Endothelial cell of umbilical vein (primary cell): ENCODE results near the gene UHRF1. TPM values are rescaled to one million over a fixed set of nuclear protein-coding genes. Genes with fewer than 3 reads are reported as not detected.
"Not testable (repeated sequence)": the region's sequence is repeated elsewhere in the genome, so short reads cannot be mapped to it uniquely, and the experiment has no call there.

Experiments used
- BruUV-seq: library from RNA; stranded (reverse); fragments of 400-500 nt; replicated peaks from 2 replicates; lab custom pipeline; 2021; lab: Mats Ljungman, UMichigan
- CTCF ChIA-PET: fragments of 300-600, 350-600 bp; sonication (Branson Sonifier 250); formaldehyde crosslinking; loops from one replicate; lab custom pipeline; 2021; ENCODE audit warnings: antibody characterized with exemption, inconsistent platforms; lab: Charles Lee
- POLR2A ChIA-PET: fragments of 300-600, 350-600 bp; sonication (Branson Sonifier 250); formaldehyde crosslinking; loops from one replicate; lab custom pipeline; 2021; ENCODE audit warnings: antibody characterized with exemption, inconsistent platforms; lab: Charles Lee
- DNase-seq: peaks from one replicate; pipeline ENCODE4 v3.0.0-alpha.2; 2011; ENCODE audit warnings: low read depth, low spot score
- FAIRE-seq: peaks from 2 replicates; lab custom pipeline; 2011; peaks lifted over from hg19 to GRCh38; lab: Jason Lieb, UNC
- H2AFZ ChIP-seq: 2 replicates; pipeline ENCODE4 v1.6.0; 2012; ENCODE audit warnings: low read depth, low read length, control low read depth, inconsistent platforms
- H3K27ac ChIP-seq: 2 replicates; pipeline ENCODE4 v1.5.1; 2011; ENCODE audit warnings: low read depth, mild to moderate bottlenecking, control low read depth, low read length, moderate library complexity; ENCODE audit not compliant: insufficient read depth
- H3K27me3 ChIP-seq, 2 experiments: 2 replicates each; pipeline versions ENCODE4 v1.6.0 to v1.6.1; 2011; ENCODE audit warnings: low read length in 2 of 2, mixed read lengths in 1 of 2; ENCODE audit not compliant: control insufficient read depth in 2 of 2, insufficient read depth in 2 of 2
- H3K36me3 ChIP-seq, 2 experiments: 2 replicates in 1 of 2; 3 replicates in 1 of 2; pipeline ENCODE4 v1.5.1; 2011; ENCODE audit warnings: low read length in 2 of 2, mild to moderate bottlenecking in 1 of 2, moderate library complexity in 1 of 2; ENCODE audit not compliant: control insufficient read depth in 2 of 2, insufficient read depth in 2 of 2; ENCODE audit errors: extremely low read depth in 1 of 2
- H3K4me1 ChIP-seq: 3 replicates; pipeline ENCODE4 v1.5.1; 2011; ENCODE audit warnings: mild to moderate bottlenecking, low read length; ENCODE audit not compliant: control insufficient read depth, insufficient read depth; ENCODE audit errors: extremely low read depth
- H3K4me2 ChIP-seq: 2 replicates; pipeline ENCODE4 v1.6.1; 2011; ENCODE audit warnings: low read length, control low read depth, mixed read lengths; ENCODE audit not compliant: insufficient read depth
- H3K4me3 ChIP-seq, 3 experiments: fragments of 200-600 bp in 1 of 3; sonication (generic), shearing (Covaris generic) in 1 of 3; replicated peaks in 1 of 3; 2 replicates each; pipeline ENCODE4 v1.5.1; 2011 to 2016; ENCODE audit warnings: control low read depth in 3 of 3, low read length in 3 of 3, mild to moderate bottlenecking in 2 of 3, inconsistent platforms in 1 of 3, low read depth in 1 of 3, moderate library complexity in 1 of 3; ENCODE audit not compliant: insufficient read depth in 1 of 3
- H3K79me2 ChIP-seq: 2 replicates; pipeline ENCODE4 v1.6.0; 2012; ENCODE audit warnings: low read length, inconsistent platforms; ENCODE audit not compliant: control insufficient read depth, insufficient read depth
- H3K9ac ChIP-seq: replicated peaks from 2 replicates; pipeline ENCODE3; 2011; ENCODE audit warnings: low read length, control low read depth; ENCODE audit not compliant: insufficient read depth; ENCODE audit errors: extremely low read depth
- H3K9me1 ChIP-seq: replicated peaks from 3 replicates; pipeline ENCODE4 v1.6.0; 2011; ENCODE audit warnings: mild to moderate bottlenecking, low read length; ENCODE audit not compliant: control insufficient read depth, insufficient read depth; ENCODE audit errors: extremely low read depth
- H3K9me3 ChIP-seq: replicated peaks from 2 replicates; pipeline ENCODE4 v1.5.1; 2012; ENCODE audit warnings: low read length, inconsistent platforms; ENCODE audit not compliant: control insufficient read depth, insufficient read depth
- H4K20me1 ChIP-seq: replicated peaks from 2 replicates; pipeline ENCODE3; 2011; ENCODE audit warnings: mild to moderate bottlenecking, low read length; ENCODE audit not compliant: control insufficient read depth, insufficient read depth; ENCODE audit errors: extremely low read depth
- EZH2 ChIP-seq: IDR thresholded peaks from 2 replicates; pipeline ENCODE4 v1.6.1; 2012; ENCODE audit warnings: borderline replicate concordance, low read depth, mild to moderate bottlenecking, moderate library complexity, low read length, inconsistent platforms; ENCODE audit not compliant: severe bottlenecking
- FOS ChIP-seq: IDR thresholded peaks from 2 replicates; pipeline ENCODE4 v1.6.1; 2011; ENCODE audit warnings: mild to moderate bottlenecking, low read length, moderate library complexity, borderline replicate concordance; ENCODE audit not compliant: insufficient read depth
- MYC ChIP-seq: IDR thresholded peaks from one replicate; pipeline ENCODE4 v1.6.1; 2011; ENCODE audit warnings: mild to moderate bottlenecking, low read depth, low read length
- POLR2A ChIP-seq: IDR thresholded peaks from 2 replicates; pipeline ENCODE4 v1.6.1; 2012; ENCODE audit warnings: low read depth, mild to moderate bottlenecking, control low read depth, low read length
- POLR2AphosphoS5 ChIP-seq: IDR thresholded peaks from 2 replicates; pipeline ENCODE4 v1.6.1; 2012; ENCODE audit warnings: low read depth, mild to moderate bottlenecking, control low read depth, low read length, moderate library complexity; ENCODE audit not compliant: insufficient read depth
- dilution Hi-C: fragments of 300-500 bp; cut with MboI; formaldehyde crosslinking; loops from one replicate; pipeline ENCODE4 v1.15.0; 2019; ENCODE audit warnings: low sequenced_read_pairs; ENCODE audit not compliant: extremely low pct_ligation_motif_present
- intact Hi-C: fragments of 100-400 bp; cut with micrococcal nuclease; formaldehyde crosslinking; loops from one replicate; pipeline ENCODE4 v1.10.0; 2022
- polyA plus RNA-seq, 4 experiments: library from polyadenylated mRNA; depleted of rRNA in 3 of 4; stranded (reverse) in 3 of 4; unstranded in 1 of 4; fragments of >200 nt; gene quantifications; 2 replicates each; pipeline versions ENCODE4 v1.2.1 to v1.2.3, GENCODE V29; 2011 to 2012; ENCODE audit warnings: missing spikeins in 1 of 4
- total RNA-seq: library from RNA; stranded (reverse); gene quantifications from 2 replicates; pipeline ENCODE4 v1.2.3, GENCODE V29; 2021
- TF ChIP-seq, protein P1 (sequence below): IDR thresholded peaks from 2 replicates; pipeline ENCODE4 v1.6.1; 2011; ENCODE audit not compliant: insufficient read depth, insufficient read length

Gene UHRF1
- total and polyA plus RNA-seq, 2 donors (not counting 3 experiments of a cell fraction or from before 2014, with no cell fraction given), result 13.3 to 76.8 TPM

- DNase-seq, H3K4me2 ChIP-seq, H3K4me3 ChIP-seq, H4K20me1 ChIP-seq, H3K36me3 ChIP-seq, H3K9ac ChIP-seq, H3K27ac ChIP-seq, H3K27me3 ChIP-seq, BruUV-seq, H3K4me1 ChIP-seq, FAIRE-seq, H3K9me3 ChIP-seq, POLR2A ChIA-PET, H3K9me1 ChIP-seq, H2AFZ ChIP-seq, intact Hi-C loops, dilution Hi-C loops: not testable (repeated sequence)
- CTCF ChIA-PET, result interaction anchor here (0.7 to 1.6 kb wide), 4 partner anchors 14 to 108 kb away, joined by 3 to 5 read pairs (median 3); no protein-coding TSS in a partner anchor
- H3K79me2 ChIP-seq, result peaks cover 34% of the 10 kb centered on the region
Measured at GRCh38 chr19:4938461-4938860, 29.2 kb downstream of the UHRF1 start.

DNA sequence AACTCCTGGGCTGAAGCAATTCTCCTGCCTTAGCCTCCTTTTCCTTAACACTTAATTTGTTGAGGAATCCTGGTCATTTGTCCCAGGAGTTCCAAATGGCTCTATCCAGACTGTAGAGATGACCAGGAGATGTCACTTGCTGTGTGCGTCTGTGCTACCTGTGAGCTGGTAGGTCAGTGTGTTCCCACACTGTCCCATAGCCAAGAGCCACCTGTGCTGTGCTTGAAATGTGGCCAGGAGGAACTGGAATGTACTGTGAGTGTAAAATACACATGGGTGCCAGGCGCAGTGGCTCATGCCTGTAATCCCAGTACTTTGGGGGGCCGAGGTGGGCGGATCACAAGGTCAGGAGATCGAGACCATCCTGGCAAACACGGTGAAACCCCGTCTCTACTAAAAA lies 30.2 kb downstream of the UHRF1 start:
- ChIA-PET POLR2A (no interaction called here), CTCF (interaction anchor here (0.6 to 2.4 kb wide), 3 partner anchors 28 to 92 kb away, joined by 3 to 7 read pairs (median 6); no protein-coding TSS in a partner anchor)
- intact Hi-C loops, result no loop called here
- no peaks in the 10 kb centered on the region for H3K27me3 ChIP-seq
- H3K27ac ChIP-seq, result no peak overlapping the region
- no peak overlapping the region for H3K4me3 ChIP-seq
- H3K36me3 ChIP-seq, result no peaks in the 10 kb centered on the region
- peaks cover 28% of the 10 kb centered on the region for H3K79me2 ChIP-seq
- BruUV-seq, result no TSS peak
- TF ChIP-seq FOS, result no peak
- no peak for TF ChIP-seq POLR2AphosphoS5
- TF ChIP-seq, protein P1, sequence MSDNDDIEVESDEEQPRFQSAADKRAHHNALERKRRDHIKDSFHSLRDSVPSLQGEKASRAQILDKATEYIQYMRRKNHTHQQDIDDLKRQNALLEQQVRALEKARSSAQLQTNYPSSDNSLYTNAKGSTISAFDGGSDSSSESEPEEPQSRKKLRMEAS, result no peak
- TF ChIP-seq MYC, result no peak
- no peak for TF ChIP-seq POLR2A
- TF ChIP-seq EZH2, result no peak
- dilution Hi-C loops, result no loop called here
- no peaks in the 10 kb centered on the region for H4K20me1 ChIP-seq
- no peak overlapping the region for H2AFZ ChIP-seq
- no peaks in the 10 kb centered on the region for H3K9me1 ChIP-seq
- no peaks in the 10 kb centered on the region for H3K9me3 ChIP-seq
- FAIRE-seq, result no peak
- DNase-seq, result no peak
- H3K4me1 ChIP-seq, result no peaks in the 10 kb centered on the region
- H3K4me2 ChIP-seq, result no peak overlapping the region
- no peak overlapping the region for H3K9ac ChIP-seq

- H2AFZ ChIP-seq, H3K4me1 ChIP-seq, DNase-seq, H3K9ac ChIP-seq, BruUV-seq, POLR2A ChIA-PET, H3K27ac ChIP-seq, H3K9me3 ChIP-seq, intact Hi-C loops, H3K27me3 ChIP-seq, H4K20me1 ChIP-seq, H3K4me3 ChIP-seq, H3K36me3 ChIP-seq, FAIRE-seq, dilution Hi-C loops, H3K9me1 ChIP-seq, H3K4me2 ChIP-seq: not testable (repeated sequence)
- CTCF ChIA-PET, result interaction anchor here (1.0 kb wide), 1 partner anchor 12 kb away, joined by 5 read pairs; no protein-coding TSS in a partner anchor
- peaks cover 18% of the 10 kb centered on the region for H3K79me2 ChIP-seq
Measured at GRCh38 chr19:4941638-4942169, 32.4 kb downstream of the UHRF1 start.
